Astrocyte (in vitro differentiated cells and primary cell): ENCODE measurements around the gene CUEDC2.

Experiments used
- EZH2 ChIP-seq: IDR thresholded peaks from 2 replicates; pipeline ENCODE4 v1.6.1; 2012; ENCODE audit warnings: mild to moderate bottlenecking, low read length, inconsistent platforms; ENCODE audit not compliant: insufficient read depth
- TF ChIP-seq, protein P1 (sequence below): IDR thresholded peaks from 2 replicates; pipeline ENCODE4 v1.5.1; 2011; ENCODE audit warnings: low read depth, mild to moderate bottlenecking, inconsistent platforms, low read length, moderate library complexity; ENCODE audit not compliant: insufficient read depth

- TF ChIP-seq, protein P1, sequence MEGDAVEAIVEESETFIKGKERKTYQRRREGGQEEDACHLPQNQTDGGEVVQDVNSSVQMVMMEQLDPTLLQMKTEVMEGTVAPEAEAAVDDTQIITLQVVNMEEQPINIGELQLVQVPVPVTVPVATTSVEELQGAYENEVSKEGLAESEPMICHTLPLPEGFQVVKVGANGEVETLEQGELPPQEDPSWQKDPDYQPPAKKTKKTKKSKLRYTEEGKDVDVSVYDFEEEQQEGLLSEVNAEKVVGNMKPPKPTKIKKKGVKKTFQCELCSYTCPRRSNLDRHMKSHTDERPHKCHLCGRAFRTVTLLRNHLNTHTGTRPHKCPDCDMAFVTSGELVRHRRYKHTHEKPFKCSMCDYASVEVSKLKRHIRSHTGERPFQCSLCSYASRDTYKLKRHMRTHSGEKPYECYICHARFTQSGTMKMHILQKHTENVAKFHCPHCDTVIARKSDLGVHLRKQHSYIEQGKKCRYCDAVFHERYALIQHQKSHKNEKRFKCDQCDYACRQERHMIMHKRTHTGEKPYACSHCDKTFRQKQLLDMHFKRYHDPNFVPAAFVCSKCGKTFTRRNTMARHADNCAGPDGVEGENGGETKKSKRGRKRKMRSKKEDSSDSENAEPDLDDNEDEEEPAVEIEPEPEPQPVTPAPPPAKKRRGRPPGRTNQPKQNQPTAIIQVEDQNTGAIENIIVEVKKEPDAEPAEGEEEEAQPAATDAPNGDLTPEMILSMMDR, result no peak
- TF ChIP-seq EZH2, result no peak
These were observed 40.1 kb downstream of the CUEDC2 start for GRCh38 chr10:102392306-102392705.
